Kidney epithelial cell (primary cell): ENCODE measurements around the gene UBE2C. TPM values are rescaled to one million over a fixed set of nuclear protein-coding genes. Genes with fewer than 3 reads are reported as not detected.
"Not testable (repeated sequence)": the region's sequence is repeated elsewhere in the genome, so short reads cannot be mapped to it uniquely, and the experiment has no call there.

Experiments used
- DNase-seq: peaks from one replicate; pipeline ENCODE4 v3.0.0-alpha.2; 2010; ENCODE audit warnings: low read depth
- H3K27me3 ChIP-seq: 2 replicates; pipeline ENCODE4 v1.6.0; 2011; ENCODE audit warnings: low read length; ENCODE audit not compliant: control insufficient read depth, insufficient read depth
- H3K36me3 ChIP-seq: 2 replicates; pipeline ENCODE4 v1.5.1; 2011; ENCODE audit warnings: low read length; ENCODE audit not compliant: control insufficient read depth, insufficient read depth
- H3K4me3 ChIP-seq: 2 replicates; pipeline ENCODE4 v1.5.1; 2011; ENCODE audit warnings: low read depth, mild to moderate bottlenecking, control low read depth, low read length
- CTCF ChIP-seq: IDR thresholded peaks from 2 replicates; pipeline ENCODE4 v1.5.1; 2011; ENCODE audit warnings: mild to moderate bottlenecking, moderate library complexity, low read length, control low read depth, inconsistent platforms; ENCODE audit not compliant: insufficient read depth, poor library complexity, severe bottlenecking
- total RNA-seq: library from RNA; depleted of rRNA; stranded (reverse); fragments of >200 nt; gene quantifications from 2 replicates; pipeline ENCODE4 v1.2.3, GENCODE V29; 2015

UBE2C gene
- total RNA-seq, 1 donor from 2014 or later, result 31.3 TPM

- H3K36me3 ChIP-seq, result no peaks in the 10 kb centered on the region
- no peak for TF ChIP-seq CTCF
- no peak for DNase-seq
- no peak within 1 kb of the TSS for H3K4me3 ChIP-seq
- H3K27me3 ChIP-seq, result peaks cover 18% of the 10 kb centered on the region
Observed at GRCh38 chr20:45827030-45827652, 14.7 kb downstream of the UBE2C start, which contains the start of gene TNNC2. TNNC2 (minus strand) TSS chr20:45827312; CDS start chr20:45827248, 64 bp downstream.

DNA sequence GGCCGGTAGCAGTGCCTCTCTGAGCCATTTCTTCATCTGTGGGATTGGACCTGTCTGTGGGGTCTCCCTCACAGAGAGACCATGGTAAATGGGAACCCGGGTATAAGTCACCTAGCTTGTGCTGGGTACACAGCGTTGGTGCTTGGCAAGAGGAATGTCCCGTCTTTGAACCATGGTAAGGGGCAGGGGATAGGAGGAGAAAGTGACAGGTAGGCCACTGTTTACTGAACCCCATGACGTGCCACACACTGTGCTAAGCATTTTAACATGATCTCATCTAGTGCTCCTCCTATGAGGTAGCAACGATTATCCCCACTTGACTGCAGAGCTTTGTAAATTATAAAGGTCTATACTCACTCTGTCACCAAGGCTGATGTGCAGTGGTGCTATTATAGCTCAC, 15.3 kb downstream of the UBE2C start:
- no peak for DNase-seq
- no peaks in the 10 kb centered on the region for H3K36me3 ChIP-seq
- no peak for TF ChIP-seq CTCF
- H3K4me3 ChIP-seq, result no peak overlapping the region
- peaks cover 15% of the 10 kb centered on the region for H3K27me3 ChIP-seq

DNA sequence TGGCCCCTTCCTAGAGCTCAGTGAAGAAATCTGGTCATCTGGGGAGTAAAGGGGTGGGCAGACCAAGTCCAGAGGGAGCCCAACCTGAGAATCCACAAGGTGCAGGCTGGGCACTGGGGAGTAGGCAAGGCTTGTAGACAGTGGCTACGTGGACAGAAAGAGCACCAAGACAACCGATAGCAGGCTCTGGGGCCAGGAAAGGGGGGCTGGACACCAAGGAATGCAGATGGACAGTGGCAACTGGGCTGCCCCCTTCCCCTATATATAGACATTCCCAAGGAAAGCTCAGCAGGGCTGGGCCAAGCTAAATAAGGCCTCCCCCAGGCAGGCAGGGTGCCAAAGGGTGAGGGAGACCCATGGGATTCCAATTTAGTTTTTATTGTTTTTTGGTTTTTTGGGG, 16.1 kb downstream of the UBE2C start:
- Histone ChIP-seq H3K36me3 (no peaks in the 10 kb centered on the region), H3K27me3 (peaks cover 7% of the 10 kb centered on the region), H3K4me3 (no peak overlapping the region)
- no peak for DNase-seq
- no peak for TF ChIP-seq CTCF

- not testable (repeated sequence) for H3K27me3 ChIP-seq, H3K36me3 ChIP-seq, DNase-seq
Observed at GRCh38 chr20:45829673-45830106, 17.2 kb downstream of the UBE2C start.

DNA sequence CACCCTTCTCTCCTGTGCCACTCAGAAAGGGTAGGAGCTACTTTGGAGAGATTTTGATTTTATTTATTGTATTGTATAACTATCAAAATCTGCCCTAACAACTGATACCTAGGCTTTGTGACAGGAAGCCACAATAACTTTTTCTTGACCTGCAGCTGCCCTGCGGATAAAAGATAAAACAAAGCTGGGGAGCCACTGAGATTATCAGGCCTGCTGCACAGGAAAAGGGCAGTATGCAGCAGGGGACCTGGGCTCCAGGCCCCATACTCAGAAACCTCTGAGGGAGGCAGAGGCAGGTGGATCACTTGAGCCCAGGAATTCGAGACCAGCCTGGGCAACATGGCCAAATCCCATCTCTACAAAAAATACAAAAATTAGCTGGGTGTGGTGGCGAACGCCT, 20.2 kb downstream of the UBE2C start:
- H3K36me3 ChIP-seq, result no peaks in the 10 kb centered on the region
- DNase-seq, result no peak
- TF ChIP-seq CTCF, result no peak
- no peak overlapping the region for H3K4me3 ChIP-seq
- H3K27me3 ChIP-seq, result no peaks in the 10 kb centered on the region

More at GRCh38 chr20:45829673-45830106, 17.2 kb downstream of the UBE2C start:
- H3K4me3 ChIP-seq, result not testable (repeated sequence)

GRCh38 chr20:45833030-45833882, 20.8 kb downstream of the UBE2C start, which contains the start of gene SNX21:
SNX21 (plus strand) TSS chr20:45833799; CDS start chr20:45833920, 121 bp downstream.
- Histone ChIP-seq H3K36me3 (no peaks in the 10 kb centered on the region), H3K27me3 (no peaks in the 10 kb centered on the region), H3K4me3 (peak within 1 kb of the TSS; percentile 54)
- no peak for TF ChIP-seq CTCF
- DNase-seq, result peak; percentile 71
